Liver (tissue), 9 donors: ENCODE data around the gene UGT3A1. TPM values are rescaled to one million over a fixed set of nuclear protein-coding genes. Genes with fewer than 3 reads are reported as not detected.

Source experiments
- DNase-seq: peaks from one replicate; pipeline ENCODE4 v3.0.0-alpha.2; 2017; ENCODE audit warnings: low spot score
- H3K27ac ChIP-seq, 2 donors: one replicate each; pipeline ENCODE4 v1.7.0; 2013; ENCODE audit warnings: inconsistent platforms in 2 of 2, low read length in 2 of 2, control low read depth in 1 of 2, low read depth in 1 of 2, mild to moderate bottlenecking in 1 of 2
- H3K27me3 ChIP-seq, 4 donors: one replicate each; pipeline versions ENCODE4 v1.6.1 to v1.7.0; 2013; ENCODE audit warnings: low read length in 3 of 4, inconsistent platforms in 1 of 4, mild to moderate bottlenecking in 1 of 4, moderate library complexity in 1 of 4; ENCODE audit not compliant: control insufficient read depth in 4 of 4, insufficient read depth in 4 of 4
- H3K36me3 ChIP-seq, 4 donors: one replicate each; pipeline versions ENCODE4 v1.6.1 to v1.7.0; 2013; ENCODE audit warnings: low read length in 3 of 4, mild to moderate bottlenecking in 3 of 4, low read depth in 1 of 4, moderate library complexity in 1 of 4; ENCODE audit not compliant: control insufficient read depth in 4 of 4, insufficient read depth in 3 of 4
- H3K4me1 ChIP-seq, 4 donors: one replicate each; pipeline versions ENCODE4 v1.6.1 to v1.7.0; 2013; ENCODE audit warnings: low read length in 3 of 4, mild to moderate bottlenecking in 3 of 4, moderate library complexity in 1 of 4; ENCODE audit not compliant: control insufficient read depth in 4 of 4, insufficient read depth in 4 of 4
- H3K4me3 ChIP-seq, 3 donors: one replicate each; pipeline versions ENCODE4 v1.6.1 to v1.7.0; 2013; ENCODE audit warnings: low read length in 3 of 3, control low read depth in 1 of 3, low read depth in 1 of 3, mild to moderate bottlenecking in 1 of 3
- H3K9ac ChIP-seq, 2 donors: one replicate each; pipeline ENCODE4 v1.7.0; 2013; ENCODE audit warnings: low read length in 2 of 2, mild to moderate bottlenecking in 2 of 2, moderate library complexity in 2 of 2, control low read depth in 1 of 2, low read depth in 1 of 2
- H3K9me3 ChIP-seq, 4 donors: one replicate each; pipeline versions ENCODE4 v1.6.1 to v1.7.0; 2013; ENCODE audit warnings: low read length in 3 of 4; ENCODE audit not compliant: control insufficient read depth in 4 of 4
- ATF3 ChIP-seq: IDR thresholded peaks from 2 replicates; pipeline ENCODE4 v1.6.1; 2016; ENCODE audit warnings: antibody characterized with exemption
- CTCF ChIP-seq: fragments of 150-350 bp; IDR thresholded peaks from 2 replicates; pipeline ENCODE4 v1.5.1; 2017; ENCODE audit warnings: improper control_type of control experiment, low read depth, low read length; ENCODE audit not compliant: missing input control
- EGR1 ChIP-seq, 2 donors: IDR thresholded peaks; 2 replicates each; pipeline ENCODE4 v1.6.1; 2016 to 2018; ENCODE audit warnings: antibody characterized with exemption in 2 of 2, low read depth in 2 of 2
- FOXA1 ChIP-seq: IDR thresholded peaks from 2 replicates; pipeline ENCODE4 v1.6.1; 2016; ENCODE audit warnings: antibody characterized with exemption
- GABPA ChIP-seq, 2 donors: IDR thresholded peaks in 1 of 2; conservative IDR thresholded peaks in 1 of 2; 2 replicates each; pipeline ENCODE4 v1.6.1; 2016; ENCODE audit warnings: antibody characterized with exemption in 2 of 2, mild to moderate bottlenecking in 1 of 2, moderate library complexity in 1 of 2
- HNF4A ChIP-seq, 2 donors: conservative IDR thresholded peaks; 2 replicates each; pipeline ENCODE4 v1.6.1; 2016; ENCODE audit warnings: antibody characterized with exemption in 2 of 2, mild to moderate bottlenecking in 2 of 2
- HNF4G ChIP-seq: IDR thresholded peaks from 2 replicates; pipeline ENCODE4 v1.6.1; 2016; ENCODE audit warnings: antibody characterized with exemption
- JUND ChIP-seq, 2 donors: IDR thresholded peaks; 2 replicates each; pipeline ENCODE4 v1.6.1; 2016; ENCODE audit warnings: antibody characterized with exemption in 2 of 2
- MAX ChIP-seq: IDR thresholded peaks from 2 replicates; pipeline ENCODE4 v1.6.1; 2016; ENCODE audit warnings: antibody characterized with exemption
- NR2F2 ChIP-seq: IDR thresholded peaks from 2 replicates; pipeline ENCODE4 v1.6.1; 2016; ENCODE audit warnings: antibody characterized with exemption
- RAD21 ChIP-seq, 2 donors: IDR thresholded peaks; 2 replicates each; pipeline ENCODE4 v1.6.1; 2016; ENCODE audit warnings: antibody characterized with exemption in 2 of 2, mild to moderate bottlenecking in 2 of 2
- REST ChIP-seq: IDR thresholded peaks from 2 replicates; pipeline ENCODE4 v1.6.1; 2016; ENCODE audit warnings: antibody characterized with exemption, mild to moderate bottlenecking
- RXRA ChIP-seq, 2 donors: IDR thresholded peaks; 2 replicates each; pipeline ENCODE4 v1.6.1; 2017 to 2018; ENCODE audit warnings: antibody characterized with exemption in 2 of 2, mild to moderate bottlenecking in 1 of 2
- SP1 ChIP-seq: IDR thresholded peaks from 2 replicates; pipeline ENCODE4 v1.6.1; 2018; ENCODE audit warnings: antibody characterized with exemption, mild to moderate bottlenecking
- TAF1 ChIP-seq: conservative IDR thresholded peaks from 2 replicates; pipeline ENCODE4 v1.6.1; 2016; ENCODE audit warnings: antibody characterized with exemption, mild to moderate bottlenecking
- YY1 ChIP-seq: IDR thresholded peaks from 2 replicates; pipeline ENCODE4 v1.6.1; 2016; ENCODE audit warnings: antibody characterized with exemption, mild to moderate bottlenecking
- ZBTB33 ChIP-seq: IDR thresholded peaks from 2 replicates; pipeline ENCODE4 v1.6.1; 2016; ENCODE audit warnings: antibody characterized with exemption
- WGBS: extraction: QIAGEN DNeasy Blood & Tissue Kit; methylation state at CpG from one replicate; pipeline ENCODE4 v1.1.7; 2013; 5-methylcytosine and 5-hydroxymethylcytosine counted together
- polyA plus RNA-seq, 2 donors: library from polyadenylated mRNA; stranded (reverse) in 1 of 2; unstranded in 1 of 2; fragments of 200-250 nt in 1 of 2; fragments of >200 nt in 1 of 2; fragmentation: Nextera tagmentation in 1 of 2; extraction: Ambion mirVana in 1 of 2; gene quantifications; one replicate each; pipeline versions ENCODE4 v1.2.1 to v1.2.3, GENCODE V29; 2013 to 2015
- total RNA-seq, 2 donors: library from RNA; depleted of rRNA; stranded (reverse); fragments of >200 nt; gene quantifications; one replicate each; pipeline ENCODE4 v1.2.3, GENCODE V29; 2014
- donor health status: healthy.
- donor health status: healthy.
- donor health status: healthy.
- donor health status: healthy.
- donor health status: healthy.

UGT3A1 gene
- total and polyA plus RNA-seq, 4 donors = 0.28 to 60.6 (median 21.0) TPM

GRCh38 chr5:35971878-35972210, 19.3 kb downstream of the UGT3A1 start (continued):
- TF ChIP-seq REST (no peak), RXRA (IDR thresholded peaks at IDR 0.05) (no peak), ATF3 (no peak), YY1 (no peak), NR2F2 (no peak), JUND (IDR thresholded peaks at IDR 0.05) (no peak), FOXA1 (no peak)

GRCh38 chr5:35971186-35971877, 19.9 kb downstream of the UGT3A1 start:
- WGBS = 92% methylated on average over 4 of the region's 4 CpGs
- Histone ChIP-seq H3K27ac (no peak overlapping the region), H3K36me3 (peaks cover 0 to 4% (median 0%) of the 10 kb centered on the region in 4 donors), H3K9ac (no peak overlapping the region), H3K9me3 (no peaks in the 10 kb centered on the region), H3K27me3 (no peaks in the 10 kb centered on the region), H3K4me3 (no peak overlapping the region), H3K4me1 (no peaks in the 10 kb centered on the region)
- TF ChIP-seq ATF3 = no peak
- no peak for TF ChIP-seq GABPA (IDR thresholded peaks at IDR 0.05 in 1 of 2, conservative IDR thresholded peaks at IDR 0.05 in 1 of 2)
- TF ChIP-seq JUND (IDR thresholded peaks at IDR 0.05) = no peak
- TF ChIP-seq EGR1 (IDR thresholded peaks at IDR 0.05; ENCODE audit: low read depth in 2 of 2) = no peak
- no peak for TF ChIP-seq ZBTB33
- TF ChIP-seq YY1 = no peak
- TF ChIP-seq HNF4A (conservative IDR thresholded peaks at IDR 0.05) = no peak
- no peak for TF ChIP-seq HNF4G
- TF ChIP-seq MAX = no peak
- TF ChIP-seq CTCF = no peak
- TF ChIP-seq REST = no peak
- TF ChIP-seq RXRA (IDR thresholded peaks at IDR 0.05) = no peak
- no peak for TF ChIP-seq NR2F2
- TF ChIP-seq RAD21 (IDR thresholded peaks at IDR 0.05) = no peak
- TF ChIP-seq SP1 = no peak
- no peak for TF ChIP-seq TAF1
- DNase-seq = no peak
